Neural progenitor cell (in vitro differentiated cells): ENCODE results near the gene EFS. TPM values are rescaled to one million over a fixed set of nuclear protein-coding genes. Genes with fewer than 3 reads are reported as not detected.
A peak's percentile ranks its signal among the peaks of the same experiment; 100 is the strongest.

Experiments
- DNase-seq: peaks from one replicate; pipeline ENCODE4 v3.0.0-alpha.2; 2016; ENCODE audit warnings: low spot score
- H2AFZ ChIP-seq: fragments of 200-600 bp; sonication (generic); replicated peaks from 2 replicates; pipeline ENCODE4 v1.6.1; 2016; ENCODE audit warnings: antibody characterized with exemption
- H3F3A ChIP-seq: fragments of 200-600 bp; sonication (generic); 2 replicates; pipeline ENCODE4 v1.6.1; 2016; ENCODE audit warnings: antibody characterized with exemption, low read depth
- H3K27ac ChIP-seq: fragments of 200-600 bp; sonication (generic); 2 replicates; pipeline ENCODE4 v1.5.1; 2016; ENCODE audit warnings: mild to moderate bottlenecking
- H3K27me3 ChIP-seq: fragments of 200-600 bp; sonication (generic); 2 replicates; pipeline ENCODE4 v1.6.1; 2016; ENCODE audit warnings: mild to moderate bottlenecking, moderate library complexity
- H3K36me3 ChIP-seq: fragments of 200-600 bp; sonication (generic); 2 replicates; pipeline ENCODE4 v1.5.1; 2016
- H3K4me1 ChIP-seq: fragments of 200-600 bp; sonication (generic); 2 replicates; pipeline ENCODE4 v1.6.1; 2016; ENCODE audit warnings: mixed run types
- H3K4me2 ChIP-seq: fragments of 200-600 bp; sonication (generic); 2 replicates; pipeline ENCODE4 v1.6.1; 2016
- H3K4me3 ChIP-seq: fragments of 200-600 bp; sonication (generic); 2 replicates; pipeline ENCODE4 v1.5.1; 2016
- H3K79me2 ChIP-seq: fragments of 200-600 bp; sonication (generic); 2 replicates; pipeline ENCODE4 v1.6.1; 2016; ENCODE audit warnings: low read depth
- H3K9ac ChIP-seq: fragments of 200-600 bp; sonication (generic); 2 replicates; pipeline ENCODE4 v1.6.1; 2016
- H3K9me3 ChIP-seq: fragments of 200-600 bp; sonication (generic); 2 replicates; pipeline ENCODE4 v1.5.1; 2016; ENCODE audit warnings: low read depth
- H4K20me1 ChIP-seq: fragments of 200-600 bp; sonication (generic); 2 replicates; pipeline ENCODE4 v1.6.1; 2016; ENCODE audit warnings: low read depth
- H3K27ac Mint-ChIP-seq: 3 replicates; pipeline ENCODE4 v1.8.0; 2021; ENCODE audit warnings: mixed read lengths
- H3K27me3 Mint-ChIP-seq: 2 replicates; pipeline ENCODE4 v1.8.0; 2022; ENCODE audit warnings: low read depth, mild to moderate bottlenecking, inconsistent platforms, moderate library complexity, mixed read lengths; ENCODE audit not compliant: insufficient read depth
- H3K36me3 Mint-ChIP-seq: 3 replicates; pipeline ENCODE4 v1.8.0; 2021; ENCODE audit warnings: mixed read lengths
- H3K4me1 Mint-ChIP-seq: 3 replicates; pipeline ENCODE4 v1.8.0; 2021; ENCODE audit warnings: mixed read lengths
- H3K4me3 Mint-ChIP-seq: 3 replicates; pipeline ENCODE4 v1.8.0; 2021; ENCODE audit warnings: mild to moderate bottlenecking, moderate library complexity, mixed read lengths
- H3K9me3 Mint-ChIP-seq: 3 replicates; pipeline ENCODE4 v1.8.0; 2020; ENCODE audit warnings: mixed read lengths
- CTCF ChIP-seq: fragments of 200-600 bp; sonication (generic); IDR thresholded peaks from 2 replicates; pipeline ENCODE4 v1.5.1; 2017; ENCODE audit warnings: antibody characterized with exemption, mild to moderate bottlenecking
- EZH2 ChIP-seq: fragments of 200-600 bp; sonication (generic); IDR thresholded peaks from 2 replicates; pipeline ENCODE4 v1.6.1; 2017; ENCODE audit warnings: antibody characterized with exemption, mild to moderate bottlenecking, moderate library complexity
- EZH2phosphoT487 ChIP-seq: fragments of 200-600 bp; sonication (generic); IDR thresholded peaks from 2 replicates; pipeline ENCODE4 v1.6.1; 2017; ENCODE audit warnings: antibody characterized with exemption
- total RNA-seq: library from RNA; depleted of rRNA; stranded (reverse); fragments of >200 nt; gene quantifications from 2 replicates; pipeline ENCODE4 v1.2.3, GENCODE V29; 2015; ENCODE audit warnings: low replicate concordance

The EFS gene
- total RNA-seq, 1 donor from 2014 or later = 21.7 TPM

GRCh38 chr14:23382731-23383440 is 17.9 kb upstream of the EFS start:
- H3K79me2 ChIP-seq = no peaks in the 10 kb centered on the region
- Mint-ChIP-seq H3K27me3 (peaks cover 12% of the 10 kb centered on the region), H3K36me3 (no peaks in the 10 kb centered on the region), H3K4me3 (peak overlapping the region; percentile 22), H3K4me1 (peaks cover 15% of the 10 kb centered on the region), H3K9me3 (no peaks in the 10 kb centered on the region), H3K27ac (peak overlapping the region; percentile 10)
- no peak overlapping the region for H2AFZ ChIP-seq
- H3K9ac ChIP-seq = no peak overlapping the region
- no peak overlapping the region for H3K27ac ChIP-seq
- no peaks in the 10 kb centered on the region for H3K4me1 ChIP-seq
- H3K36me3 ChIP-seq = no peaks in the 10 kb centered on the region
- no peaks in the 10 kb centered on the region for H3K9me3 ChIP-seq
- TF ChIP-seq CTCF = no peak
- TF ChIP-seq EZH2phosphoT487 = no peak
- TF ChIP-seq EZH2 = no peak
- H3K4me3 ChIP-seq = no peak overlapping the region
- H4K20me1 ChIP-seq = no peaks in the 10 kb centered on the region
- H3F3A ChIP-seq = no peaks in the 10 kb centered on the region
- no peaks in the 10 kb centered on the region for H3K27me3 ChIP-seq
- no peak overlapping the region for H3K4me2 ChIP-seq
- no peak for DNase-seq

- H3K4me1 Mint-ChIP-seq = peaks cover 17% of the 10 kb centered on the region
- Histone ChIP-seq H3K4me2 (no peak overlapping the region), H3K4me1 (no peaks in the 10 kb centered on the region), H3F3A (no peaks in the 10 kb centered on the region), H2AFZ (no peak overlapping the region), H3K79me2 (no peaks in the 10 kb centered on the region), H3K9me3 (no peaks in the 10 kb centered on the region), H3K27me3 (no peaks in the 10 kb centered on the region), H3K9ac (no peak overlapping the region), H3K36me3 (no peaks in the 10 kb centered on the region), H3K27ac (no peak overlapping the region), H3K4me3 (no peak overlapping the region), H4K20me1 (no peaks in the 10 kb centered on the region)
- TF ChIP-seq EZH2 = no peak
- H3K9me3 Mint-ChIP-seq = no peaks in the 10 kb centered on the region
- H3K27ac Mint-ChIP-seq = peak overlapping the region; percentile 10
- H3K36me3 Mint-ChIP-seq = no peaks in the 10 kb centered on the region
- H3K27me3 Mint-ChIP-seq = peaks cover 9% of the 10 kb centered on the region
- DNase-seq = no peak
- no peak overlapping the region for H3K4me3 Mint-ChIP-seq
Observed at GRCh38 chr14:23382276-23382675, 17.3 kb upstream of the EFS start.

DNA sequence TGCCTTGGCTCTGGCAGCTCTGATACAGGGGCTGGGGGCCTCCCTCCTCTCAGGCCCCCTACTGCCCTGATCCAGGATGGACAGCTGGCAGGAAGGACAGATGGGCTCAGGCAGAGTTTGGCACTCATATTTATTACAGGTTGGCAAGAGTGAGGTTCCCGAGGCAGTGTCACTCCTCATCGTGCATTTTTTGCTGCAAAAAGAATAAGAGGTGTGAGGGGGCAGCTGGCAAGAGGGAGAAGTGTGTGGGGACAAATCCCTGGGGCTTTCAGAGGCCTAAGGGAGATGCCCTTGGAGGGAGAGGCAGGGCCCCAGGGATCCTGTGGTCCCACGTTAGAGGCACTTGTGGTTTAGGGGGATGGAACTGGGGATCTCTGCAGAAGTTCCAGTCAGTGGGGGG is 16.9 kb upstream of the EFS start:
- Mint-ChIP-seq H3K36me3 (no peaks in the 10 kb centered on the region), H3K9me3 (no peaks in the 10 kb centered on the region), H3K4me1 (peaks cover 21% of the 10 kb centered on the region), H3K4me3 (no peak overlapping the region), H3K27ac (peak overlapping the region; percentile 63), H3K27me3 (peaks cover 9% of the 10 kb centered on the region)
- TF ChIP-seq CTCF = no peak
- TF ChIP-seq EZH2 = no peak
- no peak for TF ChIP-seq EZH2phosphoT487
- H4K20me1 ChIP-seq = no peaks in the 10 kb centered on the region
- peaks cover 3% of the 10 kb centered on the region for H3F3A ChIP-seq
- no peak overlapping the region for H3K4me2 ChIP-seq
- no peak overlapping the region for H2AFZ ChIP-seq
- no peaks in the 10 kb centered on the region for H3K27me3 ChIP-seq
- H3K4me1 ChIP-seq = peaks cover 4% of the 10 kb centered on the region
- no peaks in the 10 kb centered on the region for H3K9me3 ChIP-seq
- no peaks in the 10 kb centered on the region for H3K36me3 ChIP-seq
- no peak overlapping the region for H3K4me3 ChIP-seq
- DNase-seq = no peak
- H3K79me2 ChIP-seq = no peaks in the 10 kb centered on the region
- H3K9ac ChIP-seq = no peak overlapping the region
- H3K27ac ChIP-seq = no peak overlapping the region

GRCh38 chr14:23380976-23381375 is 16.0 kb upstream of the EFS start:
- H3K36me3 ChIP-seq = no peaks in the 10 kb centered on the region
- no peak overlapping the region for H3K27ac ChIP-seq
- H3K4me2 ChIP-seq = no peak overlapping the region
- H3K4me3 ChIP-seq = no peak overlapping the region
- no peak for DNase-seq
- peak overlapping the region; percentile 44 for H3K27ac Mint-ChIP-seq
- peaks cover 12% of the 10 kb centered on the region for H3F3A ChIP-seq
- no peaks in the 10 kb centered on the region for H3K9me3 Mint-ChIP-seq
- H4K20me1 ChIP-seq = no peaks in the 10 kb centered on the region
- H3K36me3 Mint-ChIP-seq = no peaks in the 10 kb centered on the region
- H2AFZ ChIP-seq = no peak overlapping the region
- peaks cover 30% of the 10 kb centered on the region for H3K4me1 Mint-ChIP-seq
- no peaks in the 10 kb centered on the region for H3K27me3 ChIP-seq
- H3K4me3 Mint-ChIP-seq = peak overlapping the region; percentile 9
- H3K4me1 ChIP-seq = peaks cover 13% of the 10 kb centered on the region
- H3K27me3 Mint-ChIP-seq = peaks cover 9% of the 10 kb centered on the region
- H3K79me2 ChIP-seq = no peaks in the 10 kb centered on the region
- H3K9ac ChIP-seq = no peak overlapping the region
- H3K9me3 ChIP-seq = no peaks in the 10 kb centered on the region
- TF ChIP-seq EZH2phosphoT487 (no peak), CTCF (no peak), EZH2 (no peak)
